SU-DHL-6 (cell line): Measurements from ENCODE around the gene RCN2.

Source experiments
- EZH2phosphoT487 ChIP-seq: fragments of 200-600 bp; sonication (generic), shearing (Covaris generic); conservative IDR thresholded peaks from 2 replicates; pipeline ENCODE4 v1.6.1; 2018; ENCODE audit warnings: mild to moderate bottlenecking, antibody characterized with exemption, low read length, moderate library complexity, mixed read lengths
- TF ChIP-seq, protein P1 (sequence below): fragments of 200-600 bp; sonication (generic); IDR thresholded peaks from one replicate; pipeline ENCODE4 v1.5.1; 2017; ENCODE audit warnings: antibody characterized with exemption, mild to moderate bottlenecking, low read length, moderate library complexity; ENCODE audit not compliant: insufficient read depth, poor library complexity, severe bottlenecking

GRCh38 chr15:76954744-76955143 is 23.2 kb downstream of the RCN2 start:
- TF ChIP-seq, protein P1, sequence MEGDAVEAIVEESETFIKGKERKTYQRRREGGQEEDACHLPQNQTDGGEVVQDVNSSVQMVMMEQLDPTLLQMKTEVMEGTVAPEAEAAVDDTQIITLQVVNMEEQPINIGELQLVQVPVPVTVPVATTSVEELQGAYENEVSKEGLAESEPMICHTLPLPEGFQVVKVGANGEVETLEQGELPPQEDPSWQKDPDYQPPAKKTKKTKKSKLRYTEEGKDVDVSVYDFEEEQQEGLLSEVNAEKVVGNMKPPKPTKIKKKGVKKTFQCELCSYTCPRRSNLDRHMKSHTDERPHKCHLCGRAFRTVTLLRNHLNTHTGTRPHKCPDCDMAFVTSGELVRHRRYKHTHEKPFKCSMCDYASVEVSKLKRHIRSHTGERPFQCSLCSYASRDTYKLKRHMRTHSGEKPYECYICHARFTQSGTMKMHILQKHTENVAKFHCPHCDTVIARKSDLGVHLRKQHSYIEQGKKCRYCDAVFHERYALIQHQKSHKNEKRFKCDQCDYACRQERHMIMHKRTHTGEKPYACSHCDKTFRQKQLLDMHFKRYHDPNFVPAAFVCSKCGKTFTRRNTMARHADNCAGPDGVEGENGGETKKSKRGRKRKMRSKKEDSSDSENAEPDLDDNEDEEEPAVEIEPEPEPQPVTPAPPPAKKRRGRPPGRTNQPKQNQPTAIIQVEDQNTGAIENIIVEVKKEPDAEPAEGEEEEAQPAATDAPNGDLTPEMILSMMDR = no peak
- no peak for TF ChIP-seq EZH2phosphoT487
